ENCODE results near the gene BANF2.

GRCh38 chr20:17734374-17734773, 34.6 kb downstream of the BANF2 start:
- TF ChIP-seq CTCF (IDR thresholded peaks at IDR 0.05) (no peak), POLR2A (IDR thresholded peaks at IDR 0.05) (no peak)

All from vagina (tissue), 2 donors.